ENCODE data around the gene SSX2IP.
A peak's percentile ranks its signal among the peaks of the same experiment; 100 is the strongest.

DNA sequence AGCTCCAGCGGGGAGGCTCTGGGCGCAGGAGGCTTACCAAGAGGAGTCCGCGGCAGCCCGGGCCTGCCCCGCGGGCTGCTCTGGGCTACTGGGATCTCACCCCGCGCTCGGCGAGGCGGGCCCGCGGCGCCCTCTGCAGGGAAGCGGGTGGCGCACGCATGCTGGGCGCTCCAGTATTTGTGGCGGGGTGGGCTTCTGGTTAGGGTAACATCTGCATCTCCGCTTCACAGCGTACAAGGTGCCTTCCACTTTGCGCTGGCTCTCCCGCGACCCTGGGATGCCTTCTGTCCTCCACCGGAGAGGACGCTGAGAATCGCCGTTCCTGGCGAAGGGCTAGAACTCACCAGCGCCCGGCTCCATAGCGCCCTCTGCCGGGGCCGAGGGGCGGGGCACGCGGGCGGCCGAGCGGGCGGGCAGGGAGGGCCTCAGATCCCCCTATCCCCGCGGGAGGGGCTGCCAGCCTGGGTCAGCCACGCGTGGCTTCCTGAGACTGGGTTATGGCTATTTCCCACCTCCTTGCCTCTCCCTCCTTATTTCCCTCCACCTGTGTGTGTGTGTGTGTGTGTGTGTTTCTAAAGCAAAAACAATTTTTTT is 69.4 kb downstream of the SSX2IP start:
- TF ChIP-seq, protein P1, sequence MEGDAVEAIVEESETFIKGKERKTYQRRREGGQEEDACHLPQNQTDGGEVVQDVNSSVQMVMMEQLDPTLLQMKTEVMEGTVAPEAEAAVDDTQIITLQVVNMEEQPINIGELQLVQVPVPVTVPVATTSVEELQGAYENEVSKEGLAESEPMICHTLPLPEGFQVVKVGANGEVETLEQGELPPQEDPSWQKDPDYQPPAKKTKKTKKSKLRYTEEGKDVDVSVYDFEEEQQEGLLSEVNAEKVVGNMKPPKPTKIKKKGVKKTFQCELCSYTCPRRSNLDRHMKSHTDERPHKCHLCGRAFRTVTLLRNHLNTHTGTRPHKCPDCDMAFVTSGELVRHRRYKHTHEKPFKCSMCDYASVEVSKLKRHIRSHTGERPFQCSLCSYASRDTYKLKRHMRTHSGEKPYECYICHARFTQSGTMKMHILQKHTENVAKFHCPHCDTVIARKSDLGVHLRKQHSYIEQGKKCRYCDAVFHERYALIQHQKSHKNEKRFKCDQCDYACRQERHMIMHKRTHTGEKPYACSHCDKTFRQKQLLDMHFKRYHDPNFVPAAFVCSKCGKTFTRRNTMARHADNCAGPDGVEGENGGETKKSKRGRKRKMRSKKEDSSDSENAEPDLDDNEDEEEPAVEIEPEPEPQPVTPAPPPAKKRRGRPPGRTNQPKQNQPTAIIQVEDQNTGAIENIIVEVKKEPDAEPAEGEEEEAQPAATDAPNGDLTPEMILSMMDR (IDR thresholded peaks at IDR 0.05; ENCODE audit: low read depth, low read length, poor library complexity, severe bottlenecking), result peak; percentile 100
- TF ChIP-seq EZH2phosphoT487 (IDR thresholded peaks at IDR 0.05; ENCODE audit: borderline replicate concordance, low read length), result no peak

Measured in DOHH2 (cell line).